K562 (cell line): ENCODE results near the gene IMP4. TPM values are rescaled to one million over a fixed set of nuclear protein-coding genes. Genes with fewer than 3 reads are reported as not detected.

Experiments
- ATAC-seq: fragments of 200-7000 bp; cut with Tn5 transposase; 3 replicates; pipeline ENCODE4 v1.9.1; 2020; ENCODE audit warnings: moderate library complexity
- BruUV-seq: library from RNA; stranded (reverse); fragments of 400-500 nt; replicated peaks from 2 replicates; lab custom pipeline; 2021; lab: Mats Ljungman, UMichigan
- CTCF ChIA-PET: fragments of 300-600 bp; formaldehyde crosslinking; extraction: SDS; loops from one replicate; lab custom pipeline; 2021; ENCODE audit warnings: low intra/inter-chr PET ratio; lab: Yijun Ruan, JAX
- POLR2A ChIA-PET: fragments of 300-600, 350-650 bp; sonication (Branson Sonifier 250); formaldehyde crosslinking; extraction: SDS; loops from one replicate; lab custom pipeline; 2021; ENCODE audit warnings: antibody characterized with exemption, inconsistent platforms; lab: Yijun Ruan, JAX
- DNase-seq, 4 experiments: peaks; one replicate each; pipeline versions ENCODE4 v3.0.0 to v3.0.0-alpha.2; 2011 to 2018; ENCODE audit warnings: low spot score in 3 of 4, mixed read lengths in 3 of 4; ENCODE audit errors: extremely low read depth in 1 of 4
- FAIRE-seq: peaks from 2 replicates; lab custom pipeline; 2011; peaks lifted over from hg19 to GRCh38; lab: Jason Lieb, UNC
- H2AFZ ChIP-seq: 2 replicates; pipeline ENCODE4 v1.6.0; 2011; ENCODE audit warnings: low read depth, low read length, control low read depth, inconsistent platforms
- H3K27ac ChIP-seq: fragments of 200-600 bp; 3 replicates; pipeline ENCODE4 v1.8.0; 2011; ENCODE audit warnings: low read depth, mild to moderate bottlenecking, control low read depth, inconsistent platforms, low read length, moderate library complexity, mixed read lengths; ENCODE audit errors: extremely low read depth
- H3K27me3 ChIP-seq, 2 experiments: fragments of 300-600 bp in 1 of 2; 2 replicates in 1 of 2; 3 replicates in 1 of 2; pipeline versions ENCODE4 v1.6.0 to v1.8.0; 2011; ENCODE audit warnings: inconsistent platforms in 2 of 2, low read length in 2 of 2, mild to moderate bottlenecking in 1 of 2, mixed read lengths in 1 of 2, moderate library complexity in 1 of 2; ENCODE audit not compliant: control insufficient read depth in 2 of 2, insufficient read depth in 2 of 2
- H3K36me3 ChIP-seq: fragments of 300-600 bp; 3 replicates; pipeline ENCODE4 v1.8.0; 2011; ENCODE audit warnings: mild to moderate bottlenecking, low read length, inconsistent platforms; ENCODE audit not compliant: control insufficient read depth, insufficient read depth
- H3K4me1 ChIP-seq, 2 experiments: fragments of 200-600 bp in 1 of 2; replicated peaks in 1 of 2; 2 replicates in 1 of 2; 3 replicates in 1 of 2; pipeline versions ENCODE4 v1.5.1 to v1.8.0; 2011; ENCODE audit warnings: inconsistent platforms in 2 of 2, low read length in 2 of 2, mild to moderate bottlenecking in 1 of 2, mixed read lengths in 1 of 2, moderate library complexity in 1 of 2; ENCODE audit not compliant: control insufficient read depth in 2 of 2, insufficient read depth in 2 of 2
- H3K4me2 ChIP-seq: 2 replicates; pipeline ENCODE4 v1.6.1; 2011; ENCODE audit warnings: low read length, control low read depth, inconsistent platforms, mixed read lengths; ENCODE audit not compliant: insufficient read depth
- H3K4me3 ChIP-seq: fragments of 200-600 bp; sonication (generic), shearing (Covaris generic); 2 replicates; pipeline ENCODE4 v1.5.1; 2016; ENCODE audit warnings: control low read depth, inconsistent platforms
- H3K79me2 ChIP-seq: fragments of 200-600 bp; 3 replicates; pipeline ENCODE4 v1.8.0; 2011; ENCODE audit warnings: low read length, inconsistent platforms; ENCODE audit not compliant: control insufficient read depth, insufficient read depth
- H3K9ac ChIP-seq, 2 experiments: 2 replicates each; pipeline versions ENCODE4 v1.6.0 to v1.6.1; 2011; ENCODE audit warnings: low read depth in 2 of 2, low read length in 2 of 2, control low read depth in 1 of 2, inconsistent platforms in 1 of 2, mild to moderate bottlenecking in 1 of 2, mixed read lengths in 1 of 2; ENCODE audit not compliant: insufficient read depth in 1 of 2
- H3K9me1 ChIP-seq: one replicate; pipeline ENCODE4 v1.6.0; 2011; ENCODE audit warnings: inconsistent platforms, mild to moderate bottlenecking, low read length, moderate library complexity; ENCODE audit not compliant: control insufficient read depth, insufficient read depth
- H3K9me3 ChIP-seq: replicated peaks from 2 replicates; pipeline ENCODE4 v1.5.1; 2011; ENCODE audit warnings: low read depth, low read length, inconsistent platforms; ENCODE audit not compliant: control insufficient read depth, insufficient read depth
- H4K20me1 ChIP-seq: replicated peaks from 2 replicates; pipeline ENCODE4 v1.6.1; 2011; ENCODE audit warnings: low read length, inconsistent platforms, mixed read lengths; ENCODE audit not compliant: control insufficient read depth, insufficient read depth
- ATF1 ChIP-seq, 2 experiments: fragments of 450-650 bp in 1 of 2; IDR thresholded peaks; 2 replicates each; pipeline ENCODE4 v1.6.1; 2016; ENCODE audit warnings: missing compliant biosample characterization in 1 of 2, missing genetic modification characterization in 1 of 2
- DIDO1 ChIP-seq: fragments of 450-650 bp; IDR thresholded peaks from 2 replicates; pipeline ENCODE4 v1.6.1; 2016; ENCODE audit warnings: low read depth, missing biosample characterization, missing genetic modification characterization
- ELK1 ChIP-seq: sonication (generic); formaldehyde crosslinking; IDR thresholded peaks from 2 replicates; pipeline ENCODE4 v1.8.1; 2022; ENCODE audit warnings: missing genetic modification reagents
- EWSR1 ChIP-seq: fragments of 450-650 bp; IDR thresholded peaks from 2 replicates; pipeline ENCODE4 v1.6.1; 2018; ENCODE audit warnings: borderline replicate concordance, mild to moderate bottlenecking, low read depth, moderate library complexity; ENCODE audit not compliant: partially characterized antibody
- FOXK1 ChIP-seq: sonication (generic); formaldehyde crosslinking; IDR thresholded peaks from 2 replicates; pipeline ENCODE4 v1.8.0; 2022; ENCODE audit warnings: missing genetic modification reagents, mild to moderate bottlenecking, borderline replicate concordance
- NCOA1 ChIP-seq: fragments of 450-650 bp; IDR thresholded peaks from 2 replicates; pipeline ENCODE4 v1.6.1; 2016; ENCODE audit warnings: low read depth
- PRDM10 ChIP-seq: fragments of 450-650 bp; IDR thresholded peaks from 2 replicates; pipeline ENCODE4 v1.6.1; 2018; ENCODE audit not compliant: partially characterized antibody
- SIX5 ChIP-seq, 2 experiments: IDR thresholded peaks; 2 replicates each; pipeline ENCODE4 v1.6.1; 2011; ENCODE audit warnings: low read length in 2 of 2, borderline replicate concordance in 1 of 2, low read depth in 1 of 2, mild to moderate bottlenecking in 1 of 2, moderate library complexity in 1 of 2; ENCODE audit not compliant: insufficient read depth in 1 of 2
- ZNF740 ChIP-seq, 3 experiments: fragments of 200-800 bp in 1 of 3; sonication (Bioruptor generic) in 1 of 3; sonication (generic) in 1 of 3; formaldehyde crosslinking in 1 of 3; IDR thresholded peaks; 2 replicates each; pipeline versions ENCODE4 v1.6.1 to v1.8.0; 2016 to 2022; ENCODE audit warnings: mild to moderate bottlenecking in 2 of 3, missing compliant biosample characterization in 2 of 3, missing genetic modification characterization in 2 of 3, missing genetic modification reagents in 1 of 3
- WGBS: fragments of 100-300 bp; shearing (Covaris generic); methylation state at CpG from one replicate; pipeline ENCODE4 v1.1.6; 2016; ENCODE audit warnings: low coverage, mixed read lengths; ENCODE audit not compliant: insufficient coverage; ENCODE audit errors: missing lambda C conversion rate; 5-methylcytosine and 5-hydroxymethylcytosine counted together
- in situ Hi-C: fragments of 300-500 bp; cut with MboI; formaldehyde crosslinking; loops from 4 replicates; pipeline ENCODE4 v1.15.0; 2018; ENCODE audit warnings: inconsistent platforms, mixed read lengths
- intact Hi-C: fragments of 100-400 bp; cut with micrococcal nuclease; formaldehyde crosslinking; loops from 2 replicates; pipeline ENCODE4 v1.14.2; 2022
- polyA plus RNA-seq, 8 experiments: library from polyadenylated mRNA; depleted of rRNA in 4 of 8; stranded (reverse) in 5 of 8; unstranded in 3 of 8; fragments of >200 nt; fragmentation: Nextera tagmentation in 2 of 8; fragmentation: Illumina TruSeq in 1 of 8; extraction: Ambion mirVana in 2 of 8; extraction: Trizol in 1 of 8; gene quantifications; 2 replicates each; pipeline versions ENCODE4 v1.2.1 to v1.2.3, GENCODE V29; 2011 to 2014; ENCODE audit warnings: inconsistent platforms in 1 of 8, missing spikeins in 1 of 8
- total RNA-seq, 7 experiments: library from RNA; depleted of rRNA in 6 of 7; stranded (reverse); fragments of >200 nt in 6 of 7; fragmentation: Illumina TruSeq in 2 of 7; extraction: Trizol in 2 of 7; gene quantifications; 2 replicates each; pipeline versions ENCODE4 v1.2.1 to v1.2.3, GENCODE V29; 2011 to 2021; ENCODE audit warnings: low replicate concordance in 1 of 7

Gene IMP4
- total and polyA plus RNA-seq, 9 of the 15 experiments (the other 6 are each of a cell fraction or from before 2014, with no cell fraction given) = 35.4 to 209 (median 100.0) TPM

GRCh38 chr2:130302164-130302886 lies 40.4 kb upstream of the IMP4 start:
- Histone ChIP-seq H3K79me2 (no peaks in the 10 kb centered on the region), H3K4me2 (no peak overlapping the region), H3K27me3 (peaks cover 18 to 26% of the 10 kb centered on the region in 2 experiments), H4K20me1 (no peaks in the 10 kb centered on the region), H3K36me3 (no peaks in the 10 kb centered on the region), H3K4me1 (peaks cover 0 to 8% of the 10 kb centered on the region in 2 experiments; a peak in 2 of 5 replicates), H3K9ac (no peak overlapping the region), H3K9me3 (no peaks in the 10 kb centered on the region), H3K27ac (no peak overlapping the region), H2AFZ (no peak overlapping the region), H3K4me3 (no peak overlapping the region), H3K9me1 (no peaks in the 10 kb centered on the region)
- BruUV-seq = no TSS peak
- POLR2A ChIA-PET = no interaction called here
- TF ChIP-seq DIDO1 (tag) (no peak), SIX5 (IDR thresholded peaks at IDR 0.05; ENCODE audit: borderline replicate concordance in 1 of 2, insufficient read depth in 1 of 2, low read depth in 1 of 2, low read length in 2 of 2) (no peak), ZNF740 (CRISPR knock-in tag; IDR thresholded peaks at IDR 0.05) (no peak), ZNF740 (tag; IDR thresholded peaks at IDR 0.05) (no peak), ATF1 (CRISPR knock-in tag; IDR thresholded peaks at IDR 0.05) (no peak), ATF1 (tag; IDR thresholded peaks at IDR 0.05) (no peak), FOXK1 (no peak), EWSR1 (no peak), ELK1 (CRISPR knock-in tag) (no peak), NCOA1 (no peak), PRDM10 (no peak)
- intact Hi-C loops (no loop called here), in situ Hi-C loops (no loop called here)
- FAIRE-seq = no peak
- CTCF ChIA-PET = no interaction called here
- no peak for DNase-seq
- under 1% methylated on average over 11 of the region's 12 CpGs for WGBS
- ATAC-seq = no peak
